Measurements from ENCODE around the gene STARD13. TPM values are rescaled to one million over a fixed set of nuclear protein-coding genes. Genes with fewer than 3 reads are reported as not detected.

The STARD13 gene
- total RNA-seq, 1 experiment from 2014 or later, result 11.2 TPM

DNA sequence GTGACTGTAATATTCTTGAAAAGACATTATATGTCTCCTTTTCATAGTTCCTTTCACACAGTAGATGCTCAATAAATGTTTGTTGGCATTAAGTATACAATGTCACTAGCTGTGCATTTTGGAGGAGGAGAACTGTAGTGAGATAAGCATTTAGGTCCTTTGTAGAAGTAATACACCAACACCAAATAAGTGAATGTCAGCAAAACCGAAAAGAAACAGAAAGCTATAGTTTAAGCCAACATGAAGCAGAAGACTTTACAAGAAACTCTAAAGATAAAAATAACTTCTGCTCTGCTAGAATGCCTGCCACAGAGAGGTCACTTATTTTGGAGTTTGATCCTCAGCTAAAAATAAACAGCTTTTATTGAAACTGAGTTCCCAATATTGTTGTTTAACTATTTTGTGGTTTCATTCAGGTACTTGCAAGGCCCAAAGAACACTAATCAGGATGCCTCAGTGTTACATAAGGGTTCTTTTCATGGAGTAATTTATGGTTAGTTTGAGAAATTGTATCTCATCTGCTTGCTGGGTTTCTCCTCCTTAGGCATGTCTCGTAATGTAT lies 86.2 kb downstream of the STARD13 start:
- DNase-seq (ENCODE audit: low read depth), result no peak

DNA sequence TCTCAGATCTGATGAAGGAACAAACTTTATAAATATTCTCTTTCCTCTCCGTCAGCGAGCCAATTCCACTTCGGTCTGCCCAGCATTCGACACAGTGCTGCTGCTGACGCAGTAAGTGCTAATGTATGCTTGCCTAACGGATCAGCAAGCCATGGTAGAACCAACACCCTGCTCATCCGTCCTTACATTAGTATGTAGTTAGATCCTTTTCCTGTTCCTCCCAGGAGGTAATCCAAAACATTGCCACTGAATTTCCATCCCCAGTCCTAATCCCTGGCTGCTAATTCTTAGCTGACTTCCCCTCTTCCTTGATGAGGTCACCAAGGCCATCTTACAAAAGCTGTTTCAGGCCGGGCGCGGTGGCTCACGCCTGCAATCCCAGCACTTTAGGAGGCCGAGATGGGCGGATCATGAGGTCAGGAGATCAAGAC lies 88.0 kb downstream of the STARD13 start:
- no peak for DNase-seq (ENCODE audit: low read depth)

DNA sequence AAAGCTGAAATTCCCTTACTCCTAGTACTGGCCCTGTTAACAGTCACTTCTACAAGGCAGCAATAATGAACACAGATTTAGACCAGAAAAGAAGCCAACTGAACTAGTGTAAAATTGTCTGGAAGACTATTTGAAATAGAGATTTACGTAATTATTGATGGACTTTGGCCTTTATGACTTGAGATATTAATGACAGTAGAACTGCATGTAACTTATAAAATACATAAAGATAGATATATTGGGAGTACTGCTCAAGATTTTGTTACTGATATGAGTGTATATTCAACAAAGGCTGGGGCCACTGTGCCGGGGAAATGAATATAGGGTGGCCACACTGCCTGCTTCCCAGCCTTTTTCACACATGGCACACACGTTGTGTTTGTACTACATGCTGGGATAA lies 88.8 kb downstream of the STARD13 start:
- no peak for DNase-seq (ENCODE audit: low read depth)

DNA sequence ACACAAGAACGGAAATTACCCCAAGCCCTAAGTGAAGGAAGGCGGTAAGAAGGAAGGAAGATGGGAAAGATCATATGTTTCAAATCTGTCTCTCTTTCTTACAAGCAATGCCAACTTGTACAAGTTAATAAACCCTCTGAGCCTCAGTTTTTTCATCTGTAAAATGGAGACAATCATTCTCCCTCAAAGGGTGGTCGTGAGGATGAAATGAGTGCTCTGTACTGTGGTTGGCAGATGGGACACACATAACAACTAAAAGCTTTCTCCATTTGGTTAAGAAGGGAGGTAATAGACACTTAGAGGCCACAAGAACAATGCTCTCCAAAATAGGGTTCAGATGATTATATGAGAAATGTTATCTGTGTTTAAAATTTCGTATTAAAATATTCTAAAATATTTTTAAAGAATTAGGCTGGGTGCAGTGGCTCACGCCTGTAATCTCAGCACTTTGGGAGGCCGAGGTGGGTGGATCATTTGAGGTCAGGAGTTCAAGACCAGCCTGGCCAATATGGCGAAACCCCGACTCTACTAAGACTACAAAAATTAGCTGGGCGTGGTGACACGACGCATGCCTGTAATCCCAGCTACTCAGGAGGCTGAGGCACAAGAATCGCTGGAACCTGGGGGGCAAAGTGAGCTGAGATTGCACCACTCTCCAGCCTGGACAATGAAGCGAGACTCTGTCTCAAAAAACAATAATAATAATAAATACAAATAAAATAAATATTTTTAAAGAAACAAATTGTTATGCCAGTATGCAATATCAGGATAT lies 89.7 kb downstream of the STARD13 start:
- no peak for DNase-seq (ENCODE audit: low read depth)

DNA sequence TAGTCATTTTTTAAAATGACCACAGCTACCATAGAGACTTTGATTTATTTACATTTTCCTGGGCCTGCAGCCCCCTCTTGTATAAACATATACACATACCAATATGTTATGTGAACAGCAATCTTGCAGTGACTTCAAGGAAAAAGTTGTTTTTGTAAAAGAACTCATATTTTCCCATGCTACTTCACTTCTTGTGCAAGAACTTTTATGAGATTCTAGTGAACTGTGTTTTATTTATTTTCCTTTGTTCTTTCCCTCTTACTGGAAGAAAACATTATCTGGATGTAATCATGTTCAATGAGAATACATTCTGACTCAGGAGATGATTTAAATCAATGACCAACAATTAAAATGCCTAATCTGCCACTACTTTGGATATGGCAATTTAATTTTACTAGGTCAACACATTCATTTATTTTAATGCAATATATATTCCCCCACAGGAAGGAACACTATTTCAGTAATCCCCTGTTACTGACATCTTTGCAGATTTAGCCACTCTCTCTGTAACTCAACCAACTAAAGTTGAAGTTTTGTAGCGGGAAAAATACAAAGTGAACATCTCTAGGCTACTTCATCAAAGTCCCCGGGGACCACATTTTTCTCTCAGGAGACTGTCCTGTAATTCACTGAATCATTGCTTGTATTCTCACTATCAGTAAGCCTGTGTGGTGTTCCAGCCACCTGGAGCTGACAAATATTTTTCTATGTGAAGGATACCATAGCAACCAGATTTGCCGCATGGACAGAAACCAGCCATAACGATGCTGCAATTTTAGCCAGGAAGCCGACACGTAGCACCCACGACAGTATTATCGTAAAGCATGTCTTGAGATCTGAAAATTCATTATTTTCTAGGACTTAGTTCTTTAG lies 90.5 kb downstream of the STARD13 start:
- DNase-seq (ENCODE audit: low read depth), result peak; percentile 61

DNA sequence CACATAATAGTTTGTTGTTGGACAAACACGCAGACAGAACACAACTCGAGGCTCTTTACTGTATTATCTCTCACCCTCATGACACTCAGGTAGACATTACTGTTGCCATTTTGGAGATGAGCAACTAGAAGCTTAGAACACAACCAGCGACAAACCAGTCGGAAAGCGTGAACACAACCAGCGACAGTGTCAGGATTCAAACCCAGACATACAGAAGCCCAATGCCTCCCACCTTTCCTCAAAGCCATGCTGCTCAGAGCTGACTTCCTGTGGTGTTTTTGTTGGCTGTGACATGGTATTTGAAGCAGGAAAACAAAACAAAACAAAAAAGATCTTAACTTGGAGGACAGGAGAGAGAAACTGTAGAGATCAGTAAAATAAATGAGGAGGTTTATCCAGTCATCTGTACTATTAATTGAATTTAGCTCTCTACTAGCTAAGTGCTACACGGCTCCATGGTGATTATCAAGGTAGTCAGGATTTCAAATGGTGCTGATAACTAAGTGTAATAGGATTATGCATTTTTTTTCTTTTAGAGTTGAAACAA lies 92.1 kb downstream of the STARD13 start:
- no peak for DNase-seq (ENCODE audit: low read depth)

DNA sequence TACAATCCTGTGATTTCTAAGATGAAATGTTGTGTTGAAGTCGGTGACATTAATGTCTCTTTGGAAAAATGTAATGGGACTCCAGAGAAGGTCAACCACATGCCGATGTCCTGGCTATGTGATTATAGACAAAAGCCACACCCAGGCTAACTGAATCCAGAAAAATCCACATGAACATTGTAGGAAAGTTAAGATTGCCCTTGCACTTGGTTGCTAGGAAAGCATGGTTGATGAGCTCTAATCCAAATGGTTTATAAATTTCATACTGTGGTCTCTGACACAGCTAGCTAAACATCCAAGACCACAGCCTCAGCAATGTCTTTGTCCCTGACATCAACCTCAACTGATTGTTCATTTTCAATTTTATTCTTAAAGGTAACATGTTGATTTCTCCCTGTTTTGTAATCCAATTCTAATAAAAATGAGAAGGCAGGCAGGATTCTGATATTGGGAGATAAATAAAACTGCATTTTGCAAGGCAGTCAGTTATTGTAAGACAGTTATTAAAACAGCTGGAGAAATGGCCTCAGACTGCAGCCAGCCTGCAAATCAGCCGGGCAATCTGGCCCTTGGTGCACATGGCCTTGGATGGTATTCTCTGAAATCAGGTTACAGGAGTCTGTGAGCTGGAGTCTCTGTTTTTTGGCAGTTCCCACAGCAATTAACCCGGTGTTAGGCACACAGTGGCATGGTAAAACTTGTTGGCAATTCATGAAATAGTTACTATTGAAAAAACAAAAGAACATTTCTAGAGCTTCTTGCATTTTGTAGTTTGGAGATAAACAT lies 93.9 kb downstream of the STARD13 start:
- no peak for DNase-seq (ENCODE audit: low read depth)

DNA sequence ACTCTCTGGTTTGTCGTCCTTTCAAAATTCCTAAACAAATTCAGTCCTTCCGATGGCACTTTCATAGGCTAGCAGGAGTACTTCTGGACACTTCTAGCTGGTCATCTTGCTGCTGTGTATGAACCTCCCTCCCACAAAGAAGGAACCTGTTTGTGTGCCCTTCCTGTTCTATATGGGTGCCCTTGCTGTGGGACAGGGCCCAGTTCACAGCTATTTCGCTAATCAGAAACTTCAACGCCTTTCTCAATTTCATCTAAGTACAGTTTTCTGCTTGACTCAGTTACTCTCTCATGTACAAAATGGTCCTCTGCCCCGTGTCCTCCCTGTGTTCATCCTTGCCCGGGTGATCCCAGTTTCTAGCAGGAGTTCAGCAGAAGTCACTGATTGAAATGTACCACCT lies 96.1 kb downstream of the STARD13 start:
- DNase-seq (ENCODE audit: low read depth), result no peak

DNA sequence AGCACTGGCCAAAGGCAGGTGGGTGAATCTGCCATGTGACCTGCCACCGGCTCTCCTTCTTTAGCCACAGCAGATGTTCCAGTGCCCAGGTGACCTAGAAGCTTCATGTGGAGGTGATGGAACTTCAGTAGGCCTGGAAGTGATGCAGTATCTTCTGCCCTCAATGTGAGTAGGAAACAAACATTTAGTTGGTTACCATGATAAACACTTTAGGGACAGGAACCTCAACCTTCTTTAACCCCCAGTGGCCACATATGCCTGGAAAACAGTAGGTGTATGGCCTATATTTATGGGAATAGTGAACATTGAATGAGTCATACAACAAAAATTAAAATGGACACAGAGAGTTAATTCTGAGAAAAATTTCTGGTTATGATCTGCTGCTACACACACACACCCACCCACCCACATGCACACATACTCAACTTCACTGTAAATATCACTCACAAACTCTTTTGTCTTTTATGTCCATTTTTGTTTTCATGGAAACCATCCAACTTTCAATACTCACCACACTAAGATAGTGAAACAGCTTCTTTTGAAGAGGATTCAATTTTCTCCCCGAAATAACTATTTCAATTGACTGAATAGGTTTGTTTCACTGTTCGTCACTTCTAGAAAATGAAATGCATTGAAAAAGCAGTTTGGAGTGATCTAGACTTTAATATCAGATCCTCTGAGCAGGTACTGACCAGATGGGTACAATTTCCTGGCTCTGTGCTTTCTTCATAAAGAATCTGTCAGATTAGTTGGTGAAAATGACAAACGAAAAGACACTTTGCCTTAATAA lies 97.3 kb downstream of the STARD13 start:
- DNase-seq (ENCODE audit: low read depth), result peak; percentile 38

DNA sequence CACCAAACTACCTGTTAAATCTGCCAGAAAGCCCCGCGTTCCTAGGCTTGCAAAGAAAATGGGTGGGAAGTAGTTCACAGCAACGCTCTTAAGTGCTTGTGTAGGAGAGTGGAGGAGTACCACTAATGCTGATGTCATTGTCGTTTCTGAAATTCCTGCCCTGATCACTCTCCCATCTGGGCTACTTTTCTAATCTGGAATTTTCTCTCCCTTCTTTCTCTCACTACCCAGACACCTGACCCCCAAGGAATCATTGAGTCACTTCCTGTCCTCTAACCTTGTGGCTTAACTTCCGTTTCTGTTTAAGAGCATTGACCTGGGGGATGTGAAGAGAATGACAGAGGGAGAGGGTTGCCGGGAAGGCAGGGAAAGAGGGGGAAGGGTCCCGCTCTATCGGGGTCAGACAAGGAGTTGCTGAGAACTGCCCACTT lies 98.7 kb downstream of the STARD13 start:
- DNase-seq (ENCODE audit: low read depth), result peak; percentile 94

DNA sequence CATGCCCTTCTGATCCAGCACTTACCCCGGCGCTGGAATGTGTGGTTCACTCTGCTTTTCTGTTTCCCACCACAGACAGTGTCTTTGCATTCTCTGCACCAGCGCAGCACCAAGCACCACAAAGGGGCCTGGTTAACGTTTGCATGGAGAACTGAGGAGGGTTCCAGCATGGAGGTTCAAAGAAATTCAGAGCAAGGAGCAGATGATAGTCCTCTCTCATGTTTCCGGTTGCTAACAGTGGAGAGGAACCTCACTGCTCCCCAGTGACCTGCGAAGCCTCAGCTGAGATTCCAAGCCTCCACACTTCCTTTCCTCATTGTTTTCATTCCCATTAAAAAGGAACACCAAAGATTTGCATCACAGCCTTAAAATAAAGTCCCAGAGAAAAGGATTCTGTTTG lies 99.7 kb downstream of the STARD13 start:
- DNase-seq (ENCODE audit: low read depth), result no peak

DNA sequence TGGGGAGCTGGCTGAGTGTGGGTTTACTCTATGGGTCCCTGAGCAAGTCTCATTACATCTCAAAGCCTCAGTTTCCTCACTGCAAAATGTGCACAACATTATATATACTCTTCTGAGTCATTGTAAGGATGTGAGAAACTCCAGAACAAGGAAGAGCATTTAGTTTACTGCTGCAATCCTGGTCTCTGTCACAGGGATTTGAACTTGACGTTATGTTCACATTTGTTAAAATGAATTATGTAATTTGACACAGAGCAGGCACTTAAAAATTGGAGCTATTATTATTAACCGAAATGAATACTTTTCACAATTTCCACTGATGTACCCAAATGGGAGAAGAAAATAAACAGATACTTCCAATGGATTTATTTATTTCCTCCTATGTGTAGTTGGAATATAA lies 101.0 kb downstream of the STARD13 start:
- DNase-seq (ENCODE audit: low read depth), result no peak

DNA sequence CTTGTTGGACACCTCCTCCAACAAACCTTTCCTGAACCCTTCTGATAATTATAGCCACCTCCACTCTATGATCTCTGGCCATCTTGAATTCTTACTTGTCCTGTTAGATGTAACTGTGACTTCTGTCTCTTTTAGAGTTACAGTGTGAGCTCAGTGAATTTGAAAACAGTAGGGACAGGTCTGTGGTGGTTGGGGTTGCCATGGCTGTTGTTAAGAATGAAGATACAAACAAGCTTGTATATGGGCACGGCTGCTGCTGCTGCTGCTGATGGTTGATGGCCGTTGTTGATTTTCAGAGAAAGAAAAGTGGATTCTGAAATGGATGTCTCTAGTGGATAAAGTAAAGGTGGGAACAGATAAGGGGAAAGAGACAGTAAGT lies 101.5 kb downstream of the STARD13 start:
- no peak for DNase-seq (ENCODE audit: low read depth)

DNA sequence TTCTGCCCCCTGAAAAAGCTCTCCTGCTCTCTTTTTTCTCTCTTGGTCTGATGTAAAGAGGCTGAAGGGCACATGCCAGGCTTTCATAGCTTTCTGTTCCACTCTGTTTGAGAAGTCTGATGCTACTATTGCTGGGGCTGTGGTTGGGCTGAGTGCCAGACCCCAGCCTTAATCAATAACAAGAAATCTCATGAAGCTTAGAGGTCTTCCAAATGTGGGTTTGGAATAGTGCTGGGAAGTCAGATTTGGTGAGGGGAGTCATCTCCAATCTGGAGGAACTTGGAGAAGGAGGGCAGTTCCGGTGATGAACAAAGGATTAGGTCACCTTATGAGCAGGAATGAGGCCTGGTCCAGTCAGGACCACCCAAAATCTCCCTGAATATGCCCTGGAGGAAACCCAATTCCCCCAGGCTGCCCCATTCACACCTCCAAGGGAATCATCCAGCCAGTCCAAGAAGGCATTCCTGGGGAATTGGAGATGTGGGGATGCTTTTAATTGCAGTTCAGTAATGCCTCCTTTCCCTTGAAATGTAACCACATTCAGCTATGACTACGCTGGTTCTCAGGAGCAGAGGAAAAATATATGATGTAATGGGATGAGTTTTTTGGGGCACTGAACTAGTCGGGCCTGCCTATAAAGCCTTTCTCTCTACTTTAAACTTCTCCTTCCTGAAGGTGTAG lies 102.0 kb downstream of the STARD13 start:
- peak; percentile 72 for DNase-seq (ENCODE audit: low read depth)

DNA sequence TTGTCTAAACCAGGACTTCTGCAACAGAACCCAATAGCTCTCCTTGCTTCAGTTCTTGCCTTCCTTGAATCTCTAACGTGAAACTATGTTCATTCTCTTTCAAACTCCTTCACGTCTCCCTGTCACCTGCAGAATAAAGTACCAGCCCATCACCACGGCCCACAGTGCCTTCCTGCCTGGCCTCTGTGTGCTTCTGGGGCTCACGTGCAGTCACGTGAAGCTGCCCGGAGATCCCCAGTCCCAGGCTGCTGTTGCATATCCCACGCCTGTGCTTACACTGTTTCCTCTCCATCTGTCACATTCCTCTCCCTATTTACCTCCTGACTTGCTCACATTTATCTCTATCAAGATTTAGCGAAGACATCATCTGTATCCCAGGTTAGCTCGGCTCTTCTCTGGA lies 102.8 kb downstream of the STARD13 start:
- no peak for DNase-seq (ENCODE audit: low read depth)

DNA sequence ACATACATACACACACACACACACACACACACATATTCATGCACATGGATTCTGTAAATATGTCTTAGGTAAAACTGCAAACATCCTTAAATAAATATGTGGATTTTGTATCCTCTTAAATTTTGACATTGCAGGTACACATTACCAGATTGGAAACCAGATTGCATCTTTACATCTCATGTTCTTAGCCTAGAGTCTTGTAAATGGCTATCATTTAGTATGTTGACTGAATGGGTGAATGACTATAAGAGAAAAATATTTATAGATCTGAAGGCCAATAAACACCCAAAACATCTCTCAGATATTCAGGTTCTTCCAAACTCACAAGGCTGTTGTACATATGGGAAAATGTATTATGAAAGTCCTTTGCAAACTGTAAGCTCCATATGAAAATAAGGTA lies 104.3 kb downstream of the STARD13 start:
- no peak for DNase-seq (ENCODE audit: low read depth)

DNA sequence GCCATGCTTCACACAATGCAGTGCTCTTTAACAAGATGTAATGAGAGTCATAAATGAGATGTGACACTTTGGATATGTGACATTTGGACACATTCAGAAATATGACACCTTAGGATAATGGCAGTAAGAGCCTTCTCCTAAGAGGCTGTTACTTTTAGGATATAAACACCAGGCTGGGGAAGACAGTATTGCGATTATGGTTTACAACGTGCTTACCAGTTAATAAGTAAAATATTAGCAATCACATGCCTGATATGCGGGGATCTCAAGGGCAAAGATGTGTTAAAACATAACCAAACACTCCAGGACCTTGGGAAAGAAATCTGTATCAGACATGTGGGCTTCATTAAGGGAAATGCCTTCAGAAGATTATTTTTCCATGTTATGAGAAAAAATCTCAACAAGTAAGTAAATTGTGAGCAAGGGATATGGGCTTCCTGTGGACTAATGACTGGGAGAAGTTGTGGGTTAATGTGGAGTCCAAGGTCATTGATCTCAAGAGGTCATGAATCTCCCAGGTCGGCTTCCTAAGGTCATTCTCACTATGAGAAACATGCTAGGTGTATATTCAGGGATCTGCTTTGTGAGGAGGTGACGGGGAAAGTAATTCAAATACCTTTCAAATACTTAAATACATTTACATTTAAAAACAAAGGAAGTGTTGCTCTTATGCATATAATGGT lies 105.3 kb downstream of the STARD13 start:
- no peak for DNase-seq (ENCODE audit: low read depth)

DNA sequence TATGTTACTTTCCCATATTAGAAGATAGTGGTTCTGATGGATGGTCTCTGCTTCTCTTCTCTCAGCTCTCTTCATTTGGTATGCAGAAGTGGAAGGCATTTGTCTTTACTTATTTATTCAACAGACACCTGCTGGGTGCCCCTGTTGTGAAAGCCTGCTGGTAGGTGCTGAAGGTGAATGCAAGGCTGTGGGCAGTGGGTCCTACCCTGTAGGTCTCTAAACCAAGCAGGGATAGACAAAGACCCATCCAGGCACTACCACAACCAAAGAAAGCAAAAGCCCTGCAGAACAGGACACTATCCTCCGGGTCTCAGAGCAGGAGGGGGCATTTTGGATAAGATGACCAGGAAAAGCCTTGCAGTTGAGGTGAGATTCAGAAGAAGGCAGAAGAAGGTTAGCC lies 106.1 kb downstream of the STARD13 start:
- no peak for DNase-seq (ENCODE audit: low read depth)

DNA sequence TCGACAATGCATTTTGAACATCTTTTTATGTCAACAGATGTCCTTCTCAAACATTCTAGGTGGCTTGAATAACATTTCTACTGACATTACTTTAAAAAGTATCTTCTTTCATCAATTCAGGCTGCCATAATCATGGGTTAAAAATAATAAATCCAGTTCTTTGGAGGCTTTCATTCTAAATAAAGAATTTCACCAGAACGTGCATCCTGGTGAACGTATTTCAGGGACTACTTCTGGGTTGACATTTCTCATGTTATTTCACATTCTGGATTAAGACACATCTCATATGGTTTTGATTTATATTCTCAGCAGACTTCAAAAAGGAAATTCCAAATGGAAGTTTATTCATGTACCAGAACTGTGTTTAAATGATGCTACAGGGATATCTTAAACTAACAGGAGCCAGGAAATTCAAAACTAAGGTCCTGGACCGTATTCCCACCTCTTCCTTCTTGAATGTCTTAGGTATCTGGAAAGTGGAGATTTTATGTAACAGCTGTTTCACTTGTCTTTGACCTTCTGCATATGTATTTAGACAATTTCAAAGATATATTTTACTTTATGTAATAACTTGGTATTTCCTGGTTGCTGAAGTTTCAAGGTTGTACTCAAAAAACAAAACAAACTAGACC lies 107.2 kb downstream of the STARD13 start:
- no peak for DNase-seq (ENCODE audit: low read depth)
